ENCODE results near the gene FBXW2. TPM values are rescaled to one million over a fixed set of nuclear protein-coding genes. Genes with fewer than 3 reads are reported as not detected.

Gene FBXW2
- total RNA-seq, 1 experiment from 2014 or later, result 62.1 TPM

- H3K23ac ChIP-seq (ENCODE audit: insufficient read length, low read depth, low read length), result no peak overlapping the region
- Mint-ChIP-seq H3K27ac (no peak overlapping the region), H3K36me3 (ENCODE audit: insufficient read depth in 1 of 3, low read depth in 3 of 3) (no peaks in the 10 kb centered on the region), H3K4me1 (peaks cover 14 to 28% of the 10 kb centered on the region in 2 experiments), H3K27me3 (ENCODE audit: low read depth) (peaks cover 34% of the 10 kb centered on the region), H3K4me3 (no peak overlapping the region), H3K9me3 (no peaks in the 10 kb centered on the region)
- no peaks in the 10 kb centered on the region for H3K79me2 ChIP-seq (ENCODE audit: insufficient read depth, low read length)
- H2BK20ac ChIP-seq (ENCODE audit: low read depth, low read length, poor library complexity, severe bottlenecking), result no peak overlapping the region
- no peaks in the 10 kb centered on the region for H3K9me3 ChIP-seq (ENCODE audit: control insufficient read depth, low read depth, low read length)
- no peaks in the 10 kb centered on the region for H3K79me1 ChIP-seq (ENCODE audit: insufficient read depth, low read depth, low read length, poor library complexity, severe bottlenecking)
- no peak overlapping the region for H3K14ac ChIP-seq (ENCODE audit: insufficient read depth, low read length)
- no peak overlapping the region for H2AFZ ChIP-seq (ENCODE audit: low read length)
- H3T11ph ChIP-seq (ENCODE audit: low read length), result no peak overlapping the region
- no peak for DNase-seq
- no peak overlapping the region for H4K91ac ChIP-seq (ENCODE audit: insufficient read length, low read depth, low read length)
- no peak overlapping the region for H3K4ac ChIP-seq (ENCODE audit: low read depth, low read length)
- no peak overlapping the region for H2BK5ac ChIP-seq (ENCODE audit: insufficient read length, low read length)
- H3K56ac ChIP-seq (ENCODE audit: insufficient read length, low read depth, low read length), result no peak overlapping the region
- no peak overlapping the region for H2BK12ac ChIP-seq (ENCODE audit: insufficient read length, low read depth, low read length)
- no peak overlapping the region for H3K27ac ChIP-seq (ENCODE audit: insufficient read length, low read depth, low read length)
- TF ChIP-seq, protein P1, sequence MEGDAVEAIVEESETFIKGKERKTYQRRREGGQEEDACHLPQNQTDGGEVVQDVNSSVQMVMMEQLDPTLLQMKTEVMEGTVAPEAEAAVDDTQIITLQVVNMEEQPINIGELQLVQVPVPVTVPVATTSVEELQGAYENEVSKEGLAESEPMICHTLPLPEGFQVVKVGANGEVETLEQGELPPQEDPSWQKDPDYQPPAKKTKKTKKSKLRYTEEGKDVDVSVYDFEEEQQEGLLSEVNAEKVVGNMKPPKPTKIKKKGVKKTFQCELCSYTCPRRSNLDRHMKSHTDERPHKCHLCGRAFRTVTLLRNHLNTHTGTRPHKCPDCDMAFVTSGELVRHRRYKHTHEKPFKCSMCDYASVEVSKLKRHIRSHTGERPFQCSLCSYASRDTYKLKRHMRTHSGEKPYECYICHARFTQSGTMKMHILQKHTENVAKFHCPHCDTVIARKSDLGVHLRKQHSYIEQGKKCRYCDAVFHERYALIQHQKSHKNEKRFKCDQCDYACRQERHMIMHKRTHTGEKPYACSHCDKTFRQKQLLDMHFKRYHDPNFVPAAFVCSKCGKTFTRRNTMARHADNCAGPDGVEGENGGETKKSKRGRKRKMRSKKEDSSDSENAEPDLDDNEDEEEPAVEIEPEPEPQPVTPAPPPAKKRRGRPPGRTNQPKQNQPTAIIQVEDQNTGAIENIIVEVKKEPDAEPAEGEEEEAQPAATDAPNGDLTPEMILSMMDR (conservative IDR thresholded peaks at IDR 0.05), result no peak
- H4K8ac ChIP-seq (replicated peaks; ENCODE audit: insufficient read length, low read depth, low read length), result no peak overlapping the region
- no peak overlapping the region for H3K18ac ChIP-seq (ENCODE audit: insufficient read length, low read depth, low read length)
- no peaks in the 10 kb centered on the region for H4K20me1 ChIP-seq (ENCODE audit: control insufficient read depth, insufficient read depth, insufficient read length)
- no peak overlapping the region for H3K4me2 ChIP-seq (ENCODE audit: insufficient read depth, insufficient read length, low read length)
- H3K23me2 ChIP-seq (ENCODE audit: insufficient read length, low read depth, low read length, poor library complexity, severe bottlenecking), result peaks cover 10% of the 10 kb centered on the region
- no peak overlapping the region for H3K9ac ChIP-seq (ENCODE audit: extremely low read depth, insufficient read length, low read length)
- no peak overlapping the region for H4K5ac ChIP-seq (ENCODE audit: insufficient read length, low read depth, low read length)
- H2BK15ac ChIP-seq (ENCODE audit: low read depth, low read length), result no peak overlapping the region
- no peak overlapping the region for H2BK120ac ChIP-seq (ENCODE audit: low read depth, low read length, poor library complexity, severe bottlenecking)
- peaks cover 13% of the 10 kb centered on the region; the same call in 1 of the 2 replicates for H3K27me3 ChIP-seq (ENCODE audit: insufficient read depth, low read length)
- no peaks in the 10 kb centered on the region for H3K4me1 ChIP-seq (ENCODE audit: insufficient read depth, low read length)
- no peak overlapping the region for H2AK5ac ChIP-seq (ENCODE audit: insufficient read length, low read length)
Observed at GRCh38 chr9:120711354-120711753, 81.9 kb downstream of the FBXW2 start.

Measured in H9 (cell line).